Breast epithelium (tissue), 3 donors: ENCODE data around the gene LCLAT1.

Experiments
- POLR2A ChIP-seq: fragments of 450-650 bp; IDR thresholded peaks from one replicate; pipeline ENCODE4 v1.6.1; 2016; ENCODE audit warnings: antibody characterized with exemption, mild to moderate bottlenecking, moderate library complexity
- TF ChIP-seq, protein P1 (sequence below), 3 donors: fragments of 450-650 bp; IDR thresholded peaks; one replicate each; pipeline ENCODE4 v1.5.1; 2016 to 2017; ENCODE audit warnings: antibody characterized with exemption in 3 of 3, mild to moderate bottlenecking in 3 of 3, moderate library complexity in 3 of 3

DNA sequence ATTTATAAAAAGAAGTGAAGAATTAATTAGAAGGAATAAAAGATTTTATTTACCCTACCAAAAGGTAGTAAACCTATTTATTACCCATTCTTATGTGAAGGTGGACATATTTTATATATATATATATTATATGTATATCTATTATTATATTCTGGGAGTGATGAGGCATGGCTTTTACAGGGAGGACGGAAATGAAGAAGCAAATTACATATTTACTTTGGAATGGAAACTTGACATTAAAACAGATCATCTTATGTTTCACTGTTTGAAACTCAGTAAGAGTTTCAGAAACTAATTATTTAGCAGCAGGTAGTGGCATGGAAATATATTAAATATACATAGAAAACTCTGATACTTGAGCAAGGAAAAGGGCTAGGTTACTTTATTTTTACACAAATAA, 143.4 kb downstream of the LCLAT1 start:
- TF ChIP-seq, protein P1, sequence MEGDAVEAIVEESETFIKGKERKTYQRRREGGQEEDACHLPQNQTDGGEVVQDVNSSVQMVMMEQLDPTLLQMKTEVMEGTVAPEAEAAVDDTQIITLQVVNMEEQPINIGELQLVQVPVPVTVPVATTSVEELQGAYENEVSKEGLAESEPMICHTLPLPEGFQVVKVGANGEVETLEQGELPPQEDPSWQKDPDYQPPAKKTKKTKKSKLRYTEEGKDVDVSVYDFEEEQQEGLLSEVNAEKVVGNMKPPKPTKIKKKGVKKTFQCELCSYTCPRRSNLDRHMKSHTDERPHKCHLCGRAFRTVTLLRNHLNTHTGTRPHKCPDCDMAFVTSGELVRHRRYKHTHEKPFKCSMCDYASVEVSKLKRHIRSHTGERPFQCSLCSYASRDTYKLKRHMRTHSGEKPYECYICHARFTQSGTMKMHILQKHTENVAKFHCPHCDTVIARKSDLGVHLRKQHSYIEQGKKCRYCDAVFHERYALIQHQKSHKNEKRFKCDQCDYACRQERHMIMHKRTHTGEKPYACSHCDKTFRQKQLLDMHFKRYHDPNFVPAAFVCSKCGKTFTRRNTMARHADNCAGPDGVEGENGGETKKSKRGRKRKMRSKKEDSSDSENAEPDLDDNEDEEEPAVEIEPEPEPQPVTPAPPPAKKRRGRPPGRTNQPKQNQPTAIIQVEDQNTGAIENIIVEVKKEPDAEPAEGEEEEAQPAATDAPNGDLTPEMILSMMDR (IDR thresholded peaks at IDR 0.05): no peak
- TF ChIP-seq POLR2A: no peak
